ENCODE measurements around the gene CENPA.
"Not testable (repeated sequence)": the region's sequence is repeated elsewhere in the genome, so short reads cannot be mapped to it uniquely, and the experiment has no call there.

The CENPA gene

GRCh38 chr2:26792720-26793119, 6.9 kb downstream of the CENPA start:
- H3K9me3 ChIP-seq (ENCODE audit: insufficient read depth, low read length) = 0 out of 2 replicates have a peak, but pooled peaks cover 4% of the 10 kb centered on the region
- H3K36me3 ChIP-seq (replicated peaks; ENCODE audit: low read depth, low read length) = peaks cover 81% of the 10 kb centered on the region
- H3K79me2 ChIP-seq (ENCODE audit: low read length) = peaks cover 48% of the 10 kb centered on the region
- H3K27ac ChIP-seq (ENCODE audit: low read length) = no peak overlapping the region
- peaks cover 4% of the 10 kb centered on the region for H3K4me1 ChIP-seq (ENCODE audit: low read length)
- peaks cover 19% of the 10 kb centered on the region for H4K20me1 ChIP-seq (ENCODE audit: insufficient read depth, low read length)
- no peaks in the 10 kb centered on the region for H3K27me3 ChIP-seq (ENCODE audit: low read depth, low read length)
- TF ChIP-seq CTCF (IDR thresholded peaks at IDR 0.05; ENCODE audit: low read depth, low read length) = no peak
- TF ChIP-seq EZH2phosphoT487 (IDR thresholded peaks at IDR 0.05; ENCODE audit: low read depth) = no peak
- no peak overlapping the region for H3K4me2 ChIP-seq (ENCODE audit: low read length)
- H2AFZ ChIP-seq (ENCODE audit: low read depth, low read length) = no peak overlapping the region
- no peak overlapping the region for H3K9ac ChIP-seq (ENCODE audit: low read length)
- no peak overlapping the region for H3K4me3 ChIP-seq (ENCODE audit: low read length)

GRCh38 chr2:26793518-26793917, 7.7 kb downstream of the CENPA start:
- H4K20me1 ChIP-seq (ENCODE audit: insufficient read depth, low read length) = peaks cover 15% of the 10 kb centered on the region
- no peaks in the 10 kb centered on the region for H3K4me1 ChIP-seq (ENCODE audit: low read length)
- no peak overlapping the region for H3K27ac ChIP-seq (ENCODE audit: low read length)
- TF ChIP-seq EZH2phosphoT487 (IDR thresholded peaks at IDR 0.05; ENCODE audit: low read depth) = no peak
- TF ChIP-seq CTCF (IDR thresholded peaks at IDR 0.05; ENCODE audit: low read depth, low read length) = no peak
- H3K9me3 ChIP-seq (ENCODE audit: insufficient read depth, low read length) = 0 out of 2 replicates have a peak, but pooled peaks cover 4% of the 10 kb centered on the region
- no peak overlapping the region for H3K4me3 ChIP-seq (ENCODE audit: low read length)
- peaks cover 40% of the 10 kb centered on the region for H3K79me2 ChIP-seq (ENCODE audit: low read length)
- H3K36me3 ChIP-seq (replicated peaks; ENCODE audit: low read depth, low read length) = peaks cover 75% of the 10 kb centered on the region
- no peaks in the 10 kb centered on the region for H3K27me3 ChIP-seq (ENCODE audit: low read depth, low read length)
- no peak overlapping the region for H2AFZ ChIP-seq (ENCODE audit: low read depth, low read length)
- no peak overlapping the region for H3K4me2 ChIP-seq (ENCODE audit: low read length)
- no peak overlapping the region for H3K9ac ChIP-seq (ENCODE audit: low read length)

GRCh38 chr2:26795135-26795534, 9.3 kb downstream of the CENPA start:
- not testable (repeated sequence) for H3K9me3 ChIP-seq (ENCODE audit: insufficient read depth, low read length); H3K4me1 ChIP-seq (ENCODE audit: low read length); H3K4me2 ChIP-seq (ENCODE audit: low read length); H3K27ac ChIP-seq (ENCODE audit: low read length); H3K9ac ChIP-seq (ENCODE audit: low read length); H3K27me3 ChIP-seq (ENCODE audit: low read depth, low read length); H4K20me1 ChIP-seq (ENCODE audit: insufficient read depth, low read length); H3K4me3 ChIP-seq (ENCODE audit: low read length); H2AFZ ChIP-seq (ENCODE audit: low read depth, low read length)
- peaks cover 24% of the 10 kb centered on the region for H3K79me2 ChIP-seq (ENCODE audit: low read length)
- H3K36me3 ChIP-seq (replicated peaks; ENCODE audit: low read depth, low read length) = peaks cover 74% of the 10 kb centered on the region

- H3K27me3 ChIP-seq (ENCODE audit: low read depth, low read length) = no peaks in the 10 kb centered on the region
- no peaks in the 10 kb centered on the region; the same call in 1 of the 2 replicates for H4K20me1 ChIP-seq (ENCODE audit: insufficient read depth, low read length)
- H3K36me3 ChIP-seq (replicated peaks; ENCODE audit: low read depth, low read length) = peaks cover 37% of the 10 kb centered on the region
- TF ChIP-seq EZH2phosphoT487 (IDR thresholded peaks at IDR 0.05; ENCODE audit: low read depth) (no peak), CTCF (IDR thresholded peaks at IDR 0.05; ENCODE audit: low read depth, low read length) (no peak)
- no peak overlapping the region for H2AFZ ChIP-seq (ENCODE audit: low read depth, low read length)
- H3K9ac ChIP-seq (ENCODE audit: low read length) = no peak overlapping the region
- no peak overlapping the region for H3K4me2 ChIP-seq (ENCODE audit: low read length)
- H3K4me1 ChIP-seq (ENCODE audit: low read length) = no peaks in the 10 kb centered on the region
- H3K79me2 ChIP-seq (ENCODE audit: low read length) = no peaks in the 10 kb centered on the region
- no peak overlapping the region for H3K27ac ChIP-seq (ENCODE audit: low read length)
- H3K4me3 ChIP-seq (ENCODE audit: low read length) = no peak overlapping the region
- H3K9me3 ChIP-seq (ENCODE audit: insufficient read depth, low read length) = no peaks in the 10 kb centered on the region
These were observed 15.5 kb downstream of the CENPA start for GRCh38 chr2:26801328-26801727.

GRCh38 chr2:26801796-26802195, 15.9 kb downstream of the CENPA start:
- H3K79me2 ChIP-seq (ENCODE audit: low read length) = no peaks in the 10 kb centered on the region
- H3K9me3 ChIP-seq (ENCODE audit: insufficient read depth, low read length) = no peaks in the 10 kb centered on the region
- no peak overlapping the region for H3K4me2 ChIP-seq (ENCODE audit: low read length)
- H3K27ac ChIP-seq (ENCODE audit: low read length) = no peak overlapping the region
- H2AFZ ChIP-seq (ENCODE audit: low read depth, low read length) = no peak overlapping the region
- H4K20me1 ChIP-seq (ENCODE audit: insufficient read depth, low read length) = no peaks in the 10 kb centered on the region; the same call in 1 of the 2 replicates
- TF ChIP-seq CTCF (IDR thresholded peaks at IDR 0.05; ENCODE audit: low read depth, low read length) = no peak
- TF ChIP-seq EZH2phosphoT487 (IDR thresholded peaks at IDR 0.05; ENCODE audit: low read depth) = no peak
- no peak overlapping the region for H3K9ac ChIP-seq (ENCODE audit: low read length)
- no peak overlapping the region for H3K4me3 ChIP-seq (ENCODE audit: low read length)
- H3K4me1 ChIP-seq (ENCODE audit: low read length) = no peaks in the 10 kb centered on the region
- peaks cover 33% of the 10 kb centered on the region for H3K36me3 ChIP-seq (replicated peaks; ENCODE audit: low read depth, low read length)
- no peaks in the 10 kb centered on the region for H3K27me3 ChIP-seq (ENCODE audit: low read depth, low read length)

All from OCI-LY3 (cell line).